H1 (cell line): ENCODE data around the gene PTPN1. TPM values are rescaled to one million over a fixed set of nuclear protein-coding genes. Genes with fewer than 3 reads are reported as not detected.

Source experiments
- CTCF ChIA-PET: fragments of 300-600 bp; sonication (Branson Sonifier 250); formaldehyde crosslinking; loops from one replicate; lab custom pipeline; 2021; ENCODE audit not compliant: partially characterized antibody; lab: Charles Lee
- POLR2A ChIA-PET: fragments of 300-600 bp; sonication (Branson Sonifier 250); formaldehyde crosslinking; loops from one replicate; lab custom pipeline; 2021; ENCODE audit warnings: inconsistent platforms; ENCODE audit not compliant: partially characterized antibody; lab: Charles Lee
- DNase-seq, 2 experiments: peaks; one replicate each; pipeline versions ENCODE4 v3.0.0 to v3.0.0-alpha.2; 2010 to 2022; ENCODE audit warnings: low spot score in 2 of 2, low read depth in 1 of 2, mixed read lengths in 1 of 2
- FAIRE-seq: peaks from 2 replicates; lab custom pipeline; 2011; peaks lifted over from hg19 to GRCh38; lab: Jason Lieb, UNC
- H2AFZ ChIP-seq: 2 replicates; pipeline ENCODE4 v1.8.1; 2012; ENCODE audit warnings: low read length, inconsistent platforms
- H2AK5ac ChIP-seq: 2 replicates; pipeline ENCODE4 v1.6.1; 2013; ENCODE audit warnings: low read depth, low read length
- H2BK120ac ChIP-seq: replicated peaks from 2 replicates; pipeline ENCODE3; 2013; ENCODE audit warnings: low read depth, low read length, inconsistent platforms
- H2BK12ac ChIP-seq: 2 replicates; pipeline ENCODE4 v1.6.1; 2013; ENCODE audit warnings: low read depth, low read length
- H2BK15ac ChIP-seq: 2 replicates; pipeline ENCODE4 v1.6.1; 2013; ENCODE audit warnings: low read length
- H2BK20ac ChIP-seq: 2 replicates; pipeline ENCODE4 v1.6.1; 2013; ENCODE audit warnings: low read length
- H2BK5ac ChIP-seq: 2 replicates; pipeline ENCODE4 v1.6.1; 2013; ENCODE audit warnings: low read depth, low read length
- H3K14ac ChIP-seq: 2 replicates; pipeline ENCODE4 v1.6.1; 2013; ENCODE audit warnings: inconsistent platforms; ENCODE audit not compliant: insufficient read length
- H3K18ac ChIP-seq: 2 replicates; pipeline ENCODE4 v1.6.1; 2013; ENCODE audit warnings: low read length; ENCODE audit errors: extremely low read depth
- H3K23ac ChIP-seq: 2 replicates; pipeline ENCODE4 v1.6.1; 2013; ENCODE audit warnings: inconsistent platforms; ENCODE audit not compliant: insufficient read length
- H3K23me2 ChIP-seq: 2 replicates; pipeline ENCODE4 v1.6.1; 2013; ENCODE audit warnings: low read depth, low read length
- H3K27ac ChIP-seq: 2 replicates; pipeline ENCODE4 v1.6.1; 2011; ENCODE audit warnings: low read depth, low read length, inconsistent platforms
- H3K27me3 ChIP-seq, 4 experiments: replicated peaks in 1 of 4; 1 replicate in 1 of 4; 2 replicates in 3 of 4; pipeline versions ENCODE4 v1.6.1 to v1.8.1; 2011 to 2013; ENCODE audit warnings: low read length in 3 of 4, mild to moderate bottlenecking in 3 of 4, inconsistent platforms in 2 of 4, mixed read lengths in 2 of 4, moderate library complexity in 1 of 4; ENCODE audit not compliant: control insufficient read depth in 3 of 4, insufficient read depth in 3 of 4; ENCODE audit errors: extremely low read depth in 1 of 4
- H3K36me3 ChIP-seq, 4 experiments: 2 replicates each; pipeline versions ENCODE4 v1.6.1 to v1.8.1; 2011 to 2013; ENCODE audit warnings: mild to moderate bottlenecking in 4 of 4, low read length in 3 of 4, moderate library complexity in 2 of 4, control low read depth in 1 of 4, inconsistent platforms in 1 of 4; ENCODE audit not compliant: insufficient read depth in 4 of 4, control insufficient read depth in 2 of 4
- H3K4ac ChIP-seq: replicated peaks from 2 replicates; pipeline ENCODE3; 2013; ENCODE audit warnings: low read length, low read depth, mixed read lengths, inconsistent platforms; ENCODE audit not compliant: insufficient read length
- H3K4me1 ChIP-seq, 4 experiments: replicated peaks in 1 of 4; 1 replicate in 1 of 4; 2 replicates in 3 of 4; pipeline versions ENCODE4 v1.6.1 to v1.8.1; 2011 to 2013; ENCODE audit warnings: low read length in 3 of 4, inconsistent platforms in 2 of 4, mixed read lengths in 1 of 4; ENCODE audit not compliant: insufficient read depth in 4 of 4, control insufficient read depth in 3 of 4
- H3K4me2 ChIP-seq, 2 experiments: 2 replicates each; pipeline versions ENCODE4 v1.6.1 to v1.8.1; 2011 to 2013; ENCODE audit warnings: low read depth in 2 of 2, low read length in 2 of 2, control low read depth in 1 of 2, inconsistent platforms in 1 of 2, mild to moderate bottlenecking in 1 of 2; ENCODE audit not compliant: insufficient read depth in 1 of 2
- H3K4me3 ChIP-seq, 4 experiments: fragments of 200-600, 300-600 bp in 1 of 4; sonication (generic), shearing (Covaris generic), sonication (Bioruptor Twin) in 1 of 4; 2 replicates each; pipeline versions ENCODE4 v1.5.1 to v1.8.1; 2011 to 2016; ENCODE audit warnings: low read length in 4 of 4, low read depth in 3 of 4, control low read depth in 2 of 4, inconsistent platforms in 2 of 4, mild to moderate bottlenecking in 2 of 4, mixed read lengths in 1 of 4, moderate library complexity in 1 of 4; ENCODE audit not compliant: insufficient read depth in 2 of 4; ENCODE audit errors: extremely low read depth in 1 of 4
- H3K56ac ChIP-seq: replicated peaks from 2 replicates; pipeline ENCODE3; 2013; ENCODE audit warnings: low read depth, mild to moderate bottlenecking, mixed read lengths, low read length, inconsistent platforms; ENCODE audit not compliant: insufficient read length
- H3K79me1 ChIP-seq: 2 replicates; pipeline ENCODE4 v1.6.1; 2013; ENCODE audit warnings: low read depth, low read length, control low read depth
- H3K79me2 ChIP-seq, 2 experiments: 2 replicates each; pipeline versions ENCODE4 v1.6.1 to v1.8.1; 2012 to 2013; ENCODE audit warnings: low read length in 2 of 2, mild to moderate bottlenecking in 2 of 2, inconsistent platforms in 1 of 2; ENCODE audit not compliant: insufficient read depth in 2 of 2, control insufficient read depth in 1 of 2
- H3K9ac ChIP-seq, 4 experiments: replicated peaks in 1 of 4; 1 replicate in 1 of 4; 2 replicates in 3 of 4; pipeline versions ENCODE4 v1.6.1 to v1.8.1; 2011 to 2013; ENCODE audit warnings: low read depth in 3 of 4, low read length in 3 of 4, control low read depth in 2 of 4, mild to moderate bottlenecking in 2 of 4, moderate library complexity in 2 of 4, inconsistent platforms in 1 of 4; ENCODE audit errors: extremely low read depth in 1 of 4
- H3K9me3 ChIP-seq, 2 experiments: 2 replicates each; pipeline versions ENCODE4 v1.6.1 to v1.8.1; 2012 to 2013; ENCODE audit warnings: mild to moderate bottlenecking in 2 of 2, moderate library complexity in 2 of 2, control low read depth in 1 of 2, inconsistent platforms in 1 of 2, low read depth in 1 of 2, low read length in 1 of 2, mixed read lengths in 1 of 2; ENCODE audit not compliant: insufficient read depth in 2 of 2
- H4K20me1 ChIP-seq, 2 experiments: replicated peaks in 1 of 2; 2 replicates each; pipeline versions ENCODE3 to v1.8.1; 2011 to 2013; ENCODE audit warnings: inconsistent platforms in 2 of 2, low read length in 2 of 2, mild to moderate bottlenecking in 1 of 2; ENCODE audit not compliant: insufficient read depth in 2 of 2, control insufficient read depth in 1 of 2
- H4K5ac ChIP-seq: 2 replicates; pipeline ENCODE4 v1.6.1; 2013; ENCODE audit warnings: low read length, low read depth, mixed read lengths, inconsistent platforms; ENCODE audit not compliant: insufficient read length
- H4K8ac ChIP-seq: 2 replicates; pipeline ENCODE4 v1.8.0; 2013; ENCODE audit warnings: mild to moderate bottlenecking, moderate library complexity, low read length, inconsistent platforms; ENCODE audit not compliant: insufficient read depth; ENCODE audit errors: extremely low read depth
- H4K91ac ChIP-seq: replicated peaks from 2 replicates; pipeline ENCODE3; 2013; ENCODE audit warnings: low read length, mixed read lengths, inconsistent platforms; ENCODE audit not compliant: insufficient read length
- BACH1 ChIP-seq: IDR thresholded peaks from 2 replicates; pipeline ENCODE4 v1.6.1; 2012; ENCODE audit warnings: low read length, improper control_type of control experiment
- CBX5 ChIP-seq: fragments of 300-800, 300-1000 bp; sonication (generic); IDR thresholded peaks from 2 replicates; pipeline ENCODE4 v1.7.1; 2016; ENCODE audit warnings: antibody characterized with exemption, low read length, low read depth
- MAFK ChIP-seq: IDR thresholded peaks from 2 replicates; pipeline ENCODE4 v1.6.1; 2012; ENCODE audit warnings: low read depth, mild to moderate bottlenecking, improper control_type of control experiment, low read length
- RAD21 ChIP-seq, 2 experiments: IDR thresholded peaks in 1 of 2; conservative IDR thresholded peaks in 1 of 2; 2 replicates each; pipeline ENCODE4 v1.6.1; 2011; ENCODE audit warnings: low read depth in 2 of 2, low read length in 2 of 2, improper control_type of control experiment in 1 of 2, inconsistent platforms in 1 of 2, mild to moderate bottlenecking in 1 of 2, moderate library complexity in 1 of 2
- RXRA ChIP-seq: IDR thresholded peaks from 2 replicates; pipeline ENCODE4 v1.6.1; 2011; ENCODE audit warnings: low read depth, mild to moderate bottlenecking, low read length, moderate library complexity; ENCODE audit not compliant: insufficient read depth
- SP1 ChIP-seq: IDR thresholded peaks from 2 replicates; pipeline ENCODE4 v1.6.1; 2011; ENCODE audit warnings: low read depth, low read length
- SRF ChIP-seq: IDR thresholded peaks from 2 replicates; pipeline ENCODE4 v1.6.1; 2011; ENCODE audit warnings: mild to moderate bottlenecking, low read depth, low read length, moderate library complexity
- TBP ChIP-seq: IDR thresholded peaks from 2 replicates; pipeline ENCODE4 v1.6.1; 2011; ENCODE audit warnings: low read depth, low read length, improper control_type of control experiment
- TEAD4 ChIP-seq: IDR thresholded peaks from 2 replicates; pipeline ENCODE4 v1.6.1; 2012; ENCODE audit warnings: low read depth, low read length, inconsistent platforms, mixed read lengths
- ZNF274 ChIP-seq: IDR thresholded peaks from 2 replicates; pipeline ENCODE4 v1.7.0; 2012; ENCODE audit warnings: low read length, borderline replicate concordance; ENCODE audit errors: extremely low read depth
- WGBS, 2 experiments: shearing (Covaris generic) in 1 of 2; methylation state at CpG; one replicate each; pipeline versions ENCODE4 v1.1.6 to v1.1.7; 2013 to 2015; ENCODE audit warnings: low lambda C conversion rate in 2 of 2, mixed read lengths in 2 of 2, inconsistent platforms in 1 of 2, low coverage in 1 of 2, missing lambda C conversion rate in 1 of 2; ENCODE audit not compliant: insufficient replicate concordance in 2 of 2, insufficient coverage in 1 of 2, insufficient read length in 1 of 2; ENCODE audit errors: extremely low coverage in 1 of 2, missing lambda C conversion rate in 1 of 2; 5-methylcytosine and 5-hydroxymethylcytosine counted together
- polyA plus RNA-seq, 7 experiments: library from polyadenylated mRNA; depleted of rRNA in 3 of 7; stranded (reverse) in 5 of 7; unstranded in 2 of 7; fragments of >200 nt in 5 of 7; fragments of 200-250 nt in 2 of 7; gene quantifications; 1 replicate in 5 of 7; 2 replicates in 1 of 7; 4 replicates in 1 of 7; pipeline versions ENCODE4 v1.2.1 to v1.2.3, GENCODE V29; 2011 to 2013; ENCODE audit warnings: missing spikeins in 2 of 7, mixed read lengths in 2 of 7
- total RNA-seq: library from RNA; stranded (reverse); fragmentation: NEBNext Ultra II Directional; extraction: Animal tissue kit (Norgen Biotek cat#: 25700); gene quantifications from 2 replicates; pipeline ENCODE4 v1.2.1, GENCODE V29; 2021

PTPN1 gene
- total and polyA plus RNA-seq, 2 of the 8 experiments (the other 6 are each of a cell fraction or from before 2014, with no cell fraction given): 18.6 to 32.1 TPM

GRCh38 chr20:50545126-50545525 lies 34.9 kb downstream of the PTPN1 start:
- Histone ChIP-seq H3K79me1 (peaks cover 6% of the 10 kb centered on the region), H2BK120ac (no peak overlapping the region), H4K20me1 (peaks cover 5 to 7% of the 10 kb centered on the region in 2 experiments), H3K27ac (no peak overlapping the region), H3K14ac (no peak overlapping the region), H3K18ac (no peak overlapping the region), H3K9ac (no peak overlapping the region; a peak in 1 of 7 replicates), H3K23ac (no peak overlapping the region), H3K23me2 (no peaks in the 10 kb centered on the region), H3K27me3 (no peaks in the 10 kb centered on the region), H4K8ac (no peak overlapping the region), H3K79me2 (peaks cover 5 to 28% of the 10 kb centered on the region in 2 experiments; a peak in 2 of 4 replicates), H3K9me3 (no peaks in the 10 kb centered on the region), H3K36me3 (no peaks in the 10 kb centered on the region), H2BK20ac (no peak overlapping the region), H2BK5ac (no peak overlapping the region), H4K5ac (no peak overlapping the region), H2BK15ac (no peak overlapping the region), H3K4ac (no peak overlapping the region), H3K4me2 (no peak overlapping the region), H2BK12ac (no peak overlapping the region), H3K4me3 (no peak overlapping the region), H4K91ac (no peak overlapping the region), H3K4me1 (peaks cover 0 to 6% (median 3%) of the 10 kb centered on the region in 4 experiments; a peak in 3 of 7 replicates), H3K56ac (no peak overlapping the region), H2AK5ac (no peak overlapping the region), H2AFZ (no peak overlapping the region)
- DNase-seq (peak in 1 of 2 experiments; percentile 33), FAIRE-seq (no peak)
- 93% methylated on average over 5 of the region's 5 CpGs; no CpG with 5 or more reads in 1 of the 2 experiments for WGBS, 2 experiments
- TF ChIP-seq TBP (no peak), RXRA (no peak), TEAD4 (0 out of 2 replicates have a peak, but pooled peaks have one; percentile 9), SRF (no peak), RAD21 (IDR thresholded peaks at IDR 0.05 in 1 of 2, conservative IDR thresholded peaks at IDR 0.05 in 1 of 2; ENCODE audit: low read depth in 2 of 2, low read length in 2 of 2) (no peak), ZNF274 (no peak), BACH1 (0 out of 2 replicates have a peak, but pooled peaks have one; percentile 21), MAFK (no peak), CBX5 (no peak), SP1 (no peak)
- ChIA-PET CTCF (interaction anchor here (0.6 to 1.7 kb wide), 7 partner anchors 13 to 33 kb away, joined by 3 to 5 read pairs (median 4); no protein-coding TSS in a partner anchor), POLR2A (interaction anchor here (1.8 kb wide), 1 partner anchor 12 kb away, joined by 4 read pairs; no protein-coding TSS in a partner anchor)
